Loucy (cell line): ENCODE measurements around the gene STK35.

ENCODE experiments used
- H2AFZ ChIP-seq: fragments of 200-600 bp; sonication (generic); 2 replicates; pipeline ENCODE4 v1.6.0; 2016; ENCODE audit warnings: antibody characterized with exemption, mild to moderate bottlenecking, low read length, moderate library complexity
- H3F3A ChIP-seq: fragments of 200-600 bp; 2 replicates; pipeline ENCODE4 v1.6.0; 2016; ENCODE audit warnings: antibody characterized with exemption, low read depth, mild to moderate bottlenecking
- H3K27me3 ChIP-seq: fragments of 200-600 bp; sonication (generic); 2 replicates; pipeline ENCODE4 v1.6.1; 2014; ENCODE audit warnings: low read length, mild to moderate bottlenecking; ENCODE audit not compliant: insufficient read depth, poor library complexity, severe bottlenecking
- H3K36me3 ChIP-seq: fragments of 200-600 bp; sonication (generic); 2 replicates; pipeline ENCODE4 v1.6.1; 2016; ENCODE audit warnings: low read length; ENCODE audit not compliant: insufficient read depth
- H3K4me1 ChIP-seq: fragments of 200-600 bp; sonication (generic); 2 replicates; pipeline ENCODE4 v1.5.1; 2014; ENCODE audit warnings: low read length, mild to moderate bottlenecking; ENCODE audit not compliant: insufficient read depth, poor library complexity, severe bottlenecking
- H3K4me2 ChIP-seq: fragments of 200-600 bp; sonication (generic); 2 replicates; pipeline ENCODE4 v1.6.0; 2014; ENCODE audit warnings: antibody characterized with exemption, low read length, low read depth, mild to moderate bottlenecking; ENCODE audit not compliant: poor library complexity, severe bottlenecking
- H3K4me3 ChIP-seq: fragments of 200-600 bp; sonication (generic); 2 replicates; pipeline ENCODE4 v1.5.1; 2014; ENCODE audit warnings: low read length, mild to moderate bottlenecking, mixed read lengths; ENCODE audit not compliant: poor library complexity, severe bottlenecking
- H3K79me2 ChIP-seq: fragments of 200-600 bp; sonication (generic); 2 replicates; pipeline ENCODE4 v1.6.1; 2014; ENCODE audit warnings: low read length; ENCODE audit not compliant: insufficient read depth
- H3K9ac ChIP-seq: fragments of 200-600 bp; sonication (generic); 2 replicates; pipeline ENCODE4 v1.6.0; 2014; ENCODE audit warnings: mild to moderate bottlenecking, low read depth, low read length, moderate library complexity; ENCODE audit not compliant: poor library complexity, severe bottlenecking
- H3K9me2 ChIP-seq: fragments of 200-600 bp; sonication (generic); replicated peaks from 2 replicates; pipeline ENCODE4 v1.6.1; 2016; ENCODE audit warnings: low read depth, low read length, mixed read lengths
- H3K9me3 ChIP-seq: fragments of 200-600 bp; sonication (generic); 2 replicates; pipeline ENCODE4 v1.6.1; 2014; ENCODE audit warnings: mild to moderate bottlenecking, antibody characterized with exemption, low read length, low read depth; ENCODE audit not compliant: insufficient read depth
- H4K20me1 ChIP-seq: fragments of 200-600 bp; sonication (generic); 2 replicates; pipeline ENCODE4 v1.6.0; 2014; ENCODE audit warnings: antibody characterized with exemption, low read length, mild to moderate bottlenecking; ENCODE audit not compliant: insufficient read depth, poor library complexity, severe bottlenecking
- EZH2phosphoT487 ChIP-seq: fragments of 200-600 bp; IDR thresholded peaks from 2 replicates; pipeline ENCODE4 v1.6.1; 2018; ENCODE audit warnings: antibody characterized with exemption, mild to moderate bottlenecking, moderate library complexity, borderline replicate concordance
- TF ChIP-seq, protein P1 (sequence below): fragments of 200-600 bp; sonication (generic); conservative IDR thresholded peaks from 2 replicates; pipeline ENCODE4 v1.5.1; 2014; ENCODE audit warnings: mild to moderate bottlenecking, antibody characterized with exemption, low read length

Gene STK35

GRCh38 chr20:2103461-2104153, 2.0 kb downstream of the STK35 start:
- H3K9ac ChIP-seq, result peak overlapping the region; percentile 90
- H2AFZ ChIP-seq, result peak overlapping the region; percentile 76; the same call in 1 of the 2 replicates
- H3K27me3 ChIP-seq, result no peaks in the 10 kb centered on the region
- H4K20me1 ChIP-seq, result peaks cover 48% of the 10 kb centered on the region
- H3K9me2 ChIP-seq, result no peaks in the 10 kb centered on the region
- peaks cover 56% of the 10 kb centered on the region for H3K4me1 ChIP-seq
- no peaks in the 10 kb centered on the region for H3F3A ChIP-seq
- peaks cover 68% of the 10 kb centered on the region for H3K79me2 ChIP-seq
- peak overlapping the region; percentile 91 for H3K4me2 ChIP-seq
- H3K36me3 ChIP-seq, result no peaks in the 10 kb centered on the region
- no peaks in the 10 kb centered on the region for H3K9me3 ChIP-seq
- peak overlapping the region; percentile 96 for H3K4me3 ChIP-seq
- TF ChIP-seq, protein P1, sequence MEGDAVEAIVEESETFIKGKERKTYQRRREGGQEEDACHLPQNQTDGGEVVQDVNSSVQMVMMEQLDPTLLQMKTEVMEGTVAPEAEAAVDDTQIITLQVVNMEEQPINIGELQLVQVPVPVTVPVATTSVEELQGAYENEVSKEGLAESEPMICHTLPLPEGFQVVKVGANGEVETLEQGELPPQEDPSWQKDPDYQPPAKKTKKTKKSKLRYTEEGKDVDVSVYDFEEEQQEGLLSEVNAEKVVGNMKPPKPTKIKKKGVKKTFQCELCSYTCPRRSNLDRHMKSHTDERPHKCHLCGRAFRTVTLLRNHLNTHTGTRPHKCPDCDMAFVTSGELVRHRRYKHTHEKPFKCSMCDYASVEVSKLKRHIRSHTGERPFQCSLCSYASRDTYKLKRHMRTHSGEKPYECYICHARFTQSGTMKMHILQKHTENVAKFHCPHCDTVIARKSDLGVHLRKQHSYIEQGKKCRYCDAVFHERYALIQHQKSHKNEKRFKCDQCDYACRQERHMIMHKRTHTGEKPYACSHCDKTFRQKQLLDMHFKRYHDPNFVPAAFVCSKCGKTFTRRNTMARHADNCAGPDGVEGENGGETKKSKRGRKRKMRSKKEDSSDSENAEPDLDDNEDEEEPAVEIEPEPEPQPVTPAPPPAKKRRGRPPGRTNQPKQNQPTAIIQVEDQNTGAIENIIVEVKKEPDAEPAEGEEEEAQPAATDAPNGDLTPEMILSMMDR, result no peak
- TF ChIP-seq EZH2phosphoT487, result no peak

DNA sequence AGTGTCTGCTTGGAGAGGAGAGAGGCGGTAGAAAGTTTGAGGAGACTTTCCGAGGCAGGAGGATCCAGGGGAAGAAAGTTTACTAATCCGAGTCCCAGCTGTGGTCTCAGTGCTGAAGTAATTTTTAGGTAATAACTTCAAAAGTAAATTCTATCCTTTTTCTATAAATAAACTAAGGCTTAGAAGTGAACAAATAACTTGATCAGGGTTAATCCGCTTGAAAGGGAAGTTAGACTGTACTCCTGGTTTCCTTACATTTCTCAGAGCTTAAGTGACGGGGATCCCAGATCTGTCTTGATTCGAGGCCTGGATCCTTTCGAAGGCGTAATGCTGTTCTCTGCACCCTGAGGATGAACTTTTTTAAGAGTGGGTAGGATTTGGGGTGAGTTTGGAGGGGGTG, 2.6 kb downstream of the STK35 start:
- Histone ChIP-seq H3K36me3 (no peaks in the 10 kb centered on the region), H3K9me3 (no peaks in the 10 kb centered on the region), H3K9me2 (no peaks in the 10 kb centered on the region), H3K4me3 (peak overlapping the region; percentile 96), H4K20me1 (peaks cover 55% of the 10 kb centered on the region), H3F3A (no peaks in the 10 kb centered on the region), H3K27me3 (no peaks in the 10 kb centered on the region), H2AFZ (no peak overlapping the region), H3K4me2 (peak overlapping the region; percentile 91), H3K79me2 (peaks cover 74% of the 10 kb centered on the region), H3K9ac (peak overlapping the region; percentile 90), H3K4me1 (peaks cover 62% of the 10 kb centered on the region)
- TF ChIP-seq, protein P1, result no peak
- no peak for TF ChIP-seq EZH2phosphoT487

DNA sequence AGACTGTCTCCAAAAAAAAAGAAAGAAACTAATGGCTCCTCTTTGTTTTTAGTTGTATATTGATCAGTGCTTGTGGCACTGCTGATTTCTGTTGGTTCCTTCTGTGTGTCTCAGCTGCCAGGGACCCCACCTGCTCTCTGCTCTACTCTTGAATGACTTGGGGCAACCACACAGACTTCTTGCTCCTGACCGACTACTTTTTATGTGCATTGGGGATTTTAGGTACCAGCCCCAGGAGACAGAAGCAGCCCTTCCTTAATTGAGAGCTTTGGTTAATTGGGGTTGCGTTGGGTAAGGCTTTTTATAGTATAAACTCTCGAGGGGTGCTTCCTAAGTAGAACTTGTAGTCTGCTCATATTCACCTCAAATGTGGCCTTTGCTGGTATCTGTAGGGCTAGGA, 6.9 kb downstream of the STK35 start:
- Histone ChIP-seq H3K4me2 (peak overlapping the region; percentile 91), H3K9me2 (no peaks in the 10 kb centered on the region), H3K4me3 (peak overlapping the region; percentile 18), H4K20me1 (peaks cover 83% of the 10 kb centered on the region), H3K4me1 (peaks cover 70% of the 10 kb centered on the region), H2AFZ (no peak overlapping the region), H3K36me3 (peaks cover 10% of the 10 kb centered on the region; the same call in 1 of the 2 replicates), H3F3A (no peaks in the 10 kb centered on the region), H3K9ac (no peak overlapping the region), H3K79me2 (peaks cover 99% of the 10 kb centered on the region), H3K9me3 (no peaks in the 10 kb centered on the region), H3K27me3 (no peaks in the 10 kb centered on the region)
- TF ChIP-seq, protein P1, result no peak
- no peak for TF ChIP-seq EZH2phosphoT487
